ENCODE results near the gene CXCL13. TPM values are rescaled to one million over a fixed set of nuclear protein-coding genes. Genes with fewer than 3 reads are reported as not detected.
A peak's percentile ranks its signal among the peaks of the same experiment; 100 is the strongest.

CXCL13 gene
- total and polyA plus RNA-seq, 2 of the 8 experiments (the other 6 are each of a cell fraction or from before 2014, with no cell fraction given): not detected

- Histone ChIP-seq H3K4me1 (replicated peaks in 1 of 4; ENCODE audit: control insufficient read depth in 3 of 4, insufficient read depth in 4 of 4, low read length in 3 of 4) (no peaks in the 10 kb centered on the region), H3K36me3 (ENCODE audit: control insufficient read depth in 2 of 4, insufficient read depth in 4 of 4, low read length in 3 of 4) (no peaks in the 10 kb centered on the region), H4K20me1 (replicated peaks in 1 of 2; ENCODE audit: control insufficient read depth in 1 of 2, insufficient read depth in 2 of 2, low read length in 2 of 2) (no peaks in the 10 kb centered on the region), H3K18ac (ENCODE audit: extremely low read depth, low read length) (no peak overlapping the region), H3K79me2 (ENCODE audit: control insufficient read depth in 1 of 2, insufficient read depth in 2 of 2, low read length in 2 of 2) (no peaks in the 10 kb centered on the region), H4K91ac (replicated peaks; ENCODE audit: insufficient read length, low read length) (no peak overlapping the region), H3K9ac (replicated peaks in 1 of 4; ENCODE audit: extremely low read depth in 1 of 4, low read depth in 3 of 4, low read length in 3 of 4) (no peak overlapping the region), H3K79me1 (ENCODE audit: low read depth, low read length) (no peaks in the 10 kb centered on the region), H3K4me2 (ENCODE audit: insufficient read depth in 1 of 2, low read depth in 2 of 2, low read length in 2 of 2) (no peak overlapping the region), H3K9me3 (ENCODE audit: insufficient read depth in 2 of 2, low read depth in 1 of 2, low read length in 1 of 2) (no peaks in the 10 kb centered on the region), H2BK5ac (ENCODE audit: low read depth, low read length) (no peak overlapping the region), H2BK120ac (replicated peaks; ENCODE audit: low read depth, low read length) (no peak overlapping the region), H3K27ac (ENCODE audit: low read depth, low read length) (no peak overlapping the region), H3K27me3 (replicated peaks in 1 of 4; ENCODE audit: control insufficient read depth in 3 of 4, extremely low read depth in 1 of 4, insufficient read depth in 3 of 4, low read length in 3 of 4) (no peaks in the 10 kb centered on the region), H2BK12ac (ENCODE audit: low read depth, low read length) (no peak overlapping the region), H2AFZ (ENCODE audit: low read length) (0 out of 2 replicates have a peak overlapping the region, but pooled peaks have one; percentile 94), H2AK5ac (ENCODE audit: low read depth, low read length) (no peak overlapping the region), H3K4ac (replicated peaks; ENCODE audit: insufficient read length, low read depth, low read length) (no peak overlapping the region), H2BK15ac (ENCODE audit: low read length) (no peak overlapping the region), H2BK20ac (ENCODE audit: low read length) (no peak overlapping the region), H3K23ac (ENCODE audit: insufficient read length) (no peak overlapping the region), H3K23me2 (ENCODE audit: low read depth, low read length) (no peaks in the 10 kb centered on the region), H3K4me3 (ENCODE audit: extremely low read depth in 1 of 4, insufficient read depth in 2 of 4, low read depth in 3 of 4, low read length in 4 of 4) (no peak overlapping the region), H3K56ac (replicated peaks; ENCODE audit: insufficient read length, low read depth, low read length) (no peak overlapping the region), H3K14ac (ENCODE audit: insufficient read length) (no peak overlapping the region), H4K8ac (ENCODE audit: extremely low read depth, insufficient read depth, low read length) (no peak overlapping the region), H4K5ac (ENCODE audit: insufficient read length, low read depth, low read length) (no peak overlapping the region)
- POLR2A ChIA-PET (ENCODE audit: partially characterized antibody): no interaction called here
- FAIRE-seq: no peak
- WGBS, 2 experiments (ENCODE audit: extremely low coverage in 1 of 2, insufficient coverage in 1 of 2, insufficient read length in 1 of 2, insufficient replicate concordance in 2 of 2, low coverage in 1 of 2, low lambda C conversion rate in 2 of 2, missing lambda C conversion rate in 1 of 2): 82% methylated on average over 1 of the region's 1 CpG; no CpG with 5 or more reads in 1 of the 2 experiments
- CTCF ChIA-PET (ENCODE audit: partially characterized antibody): interaction anchor here (0.7 to 13.8 kb wide), 25 partner anchors 8 to 261 kb away, joined by 3 to 200 read pairs (median 3); partner anchors contain the start of gene CXCL13
- peak; percentile 25 to 36; a peak in 2 of 4 replicates for TF ChIP-seq RAD21 (IDR thresholded peaks at IDR 0.05 in 1 of 2, conservative IDR thresholded peaks at IDR 0.05 in 1 of 2; ENCODE audit: low read depth in 2 of 2, low read length in 2 of 2)
- TF ChIP-seq EZH2 (IDR thresholded peaks at IDR 0.05; ENCODE audit: low read depth, low read length, severe bottlenecking): no peak
- TF ChIP-seq SP2 (IDR thresholded peaks at IDR 0.05; ENCODE audit: low read length): no peak
- no peak for TF ChIP-seq E2F6 (IDR thresholded peaks at IDR 0.05)
- no peak for TF ChIP-seq YY1 (IDR thresholded peaks at IDR 0.05; ENCODE audit: low read depth, low read length)
- TF ChIP-seq CEBPB (IDR thresholded peaks at IDR 0.05; ENCODE audit: low read depth, low read length): no peak
- TF ChIP-seq TAF1 (IDR thresholded peaks at IDR 0.05; ENCODE audit: low read depth, low read length): no peak
- no peak for TF ChIP-seq GTF2F1 (IDR thresholded peaks at IDR 0.05; ENCODE audit: borderline replicate concordance, low read depth, low read length)
- no peak for DNase-seq (ENCODE audit: low read depth in 1 of 2, low spot score in 2 of 2)
These were observed 13.8 kb downstream of the CXCL13 start for GRCh38 chr4:77619408-77619807.

All from H1 (cell line).